ENCODE data around the gene CAV3. TPM values are rescaled to one million over a fixed set of nuclear protein-coding genes. Genes with fewer than 3 reads are reported as not detected.

CAV3 gene
- total RNA-seq, 1 donor from 2014 or later = 0.32 TPM

DNA sequence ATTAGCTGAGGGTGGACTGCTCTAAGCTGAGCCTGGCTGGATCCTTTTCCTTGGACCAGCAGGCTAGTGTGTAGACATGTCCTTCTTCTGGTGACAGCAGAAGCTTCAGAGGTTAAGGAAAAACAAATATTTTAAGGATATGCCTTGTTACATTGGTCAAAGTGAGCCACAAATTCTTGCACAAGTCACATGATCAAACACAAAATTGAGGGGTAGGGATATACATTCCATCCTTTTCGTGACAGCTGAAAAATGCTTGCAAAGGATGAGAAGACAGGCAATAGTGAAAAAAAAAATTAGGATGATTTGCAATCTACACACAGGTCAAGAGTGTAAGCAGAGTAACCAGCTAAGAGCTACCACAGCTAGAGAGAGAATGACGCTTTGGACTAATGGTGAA lies 56.9 kb downstream of the CAV3 start:
- Histone ChIP-seq H3K36me3 (no peaks in the 10 kb centered on the region), H3K4me3 (no peak overlapping the region), H3K27me3 (no peaks in the 10 kb centered on the region), H3K4me1 (no peaks in the 10 kb centered on the region), H3K9me3 (no peaks in the 10 kb centered on the region), H3K27ac (no peak overlapping the region)
- DNase-seq (no peak), ATAC-seq (no peak)
- TF ChIP-seq, protein P1, sequence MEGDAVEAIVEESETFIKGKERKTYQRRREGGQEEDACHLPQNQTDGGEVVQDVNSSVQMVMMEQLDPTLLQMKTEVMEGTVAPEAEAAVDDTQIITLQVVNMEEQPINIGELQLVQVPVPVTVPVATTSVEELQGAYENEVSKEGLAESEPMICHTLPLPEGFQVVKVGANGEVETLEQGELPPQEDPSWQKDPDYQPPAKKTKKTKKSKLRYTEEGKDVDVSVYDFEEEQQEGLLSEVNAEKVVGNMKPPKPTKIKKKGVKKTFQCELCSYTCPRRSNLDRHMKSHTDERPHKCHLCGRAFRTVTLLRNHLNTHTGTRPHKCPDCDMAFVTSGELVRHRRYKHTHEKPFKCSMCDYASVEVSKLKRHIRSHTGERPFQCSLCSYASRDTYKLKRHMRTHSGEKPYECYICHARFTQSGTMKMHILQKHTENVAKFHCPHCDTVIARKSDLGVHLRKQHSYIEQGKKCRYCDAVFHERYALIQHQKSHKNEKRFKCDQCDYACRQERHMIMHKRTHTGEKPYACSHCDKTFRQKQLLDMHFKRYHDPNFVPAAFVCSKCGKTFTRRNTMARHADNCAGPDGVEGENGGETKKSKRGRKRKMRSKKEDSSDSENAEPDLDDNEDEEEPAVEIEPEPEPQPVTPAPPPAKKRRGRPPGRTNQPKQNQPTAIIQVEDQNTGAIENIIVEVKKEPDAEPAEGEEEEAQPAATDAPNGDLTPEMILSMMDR (IDR thresholded peaks at IDR 0.05) = no peak
- intact Hi-C loops (cut with DNase I) = no loop called here

DNA sequence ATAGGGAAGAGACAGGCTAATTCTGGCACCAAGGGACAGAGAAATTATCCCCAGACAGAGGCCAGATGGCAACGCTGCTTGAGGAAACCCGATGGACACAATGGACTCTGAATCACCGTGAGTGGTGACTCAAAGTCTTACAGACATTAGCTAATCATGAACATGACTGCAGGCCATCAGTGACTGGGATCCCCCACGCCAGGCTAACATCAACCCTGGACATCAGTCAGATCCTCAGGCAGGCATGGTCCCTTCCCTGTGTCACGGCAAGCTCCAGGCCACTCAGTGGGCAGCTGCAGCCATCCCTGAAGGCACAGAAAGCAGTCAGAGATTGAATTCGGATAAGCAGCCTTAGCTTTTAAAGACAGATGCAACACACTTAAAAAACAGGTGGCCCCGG lies 59.6 kb downstream of the CAV3 start:
- no peak for DNase-seq
- H3K36me3 ChIP-seq = no peaks in the 10 kb centered on the region
- no peaks in the 10 kb centered on the region for H3K27me3 ChIP-seq
- H3K4me3 ChIP-seq = no peak overlapping the region
- ATAC-seq = no peak
- intact Hi-C loops (cut with DNase I) = no loop called here
- no peak overlapping the region for H3K27ac ChIP-seq
- TF ChIP-seq, protein P1 (IDR thresholded peaks at IDR 0.05) = no peak
- H3K9me3 ChIP-seq = no peaks in the 10 kb centered on the region
- H3K4me1 ChIP-seq = no peaks in the 10 kb centered on the region

DNA sequence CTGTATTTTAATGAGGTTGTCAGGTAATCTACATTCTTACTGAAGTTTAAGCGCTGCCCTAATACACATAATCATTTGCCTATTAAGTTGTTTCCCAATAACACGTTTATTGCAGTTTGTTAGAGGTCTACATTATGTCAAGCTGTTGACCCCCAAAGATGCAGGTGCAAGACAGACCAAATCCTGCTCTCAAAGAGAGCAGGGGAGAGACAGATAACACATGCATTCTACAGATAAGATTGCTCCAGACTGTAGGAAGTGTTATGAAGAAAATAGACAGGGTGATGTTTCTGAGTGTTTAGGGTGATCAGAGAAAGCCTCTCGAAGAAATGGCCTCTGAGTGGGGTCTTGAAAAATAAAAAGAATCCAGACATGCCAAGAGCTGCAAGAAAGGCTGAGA lies 60.6 kb downstream of the CAV3 start:
- DNase-seq = no peak
- intact Hi-C loops (cut with DNase I) = no loop called here
- Histone ChIP-seq H3K27me3 (no peaks in the 10 kb centered on the region), H3K4me3 (no peak overlapping the region), H3K4me1 (no peaks in the 10 kb centered on the region), H3K36me3 (no peaks in the 10 kb centered on the region), H3K9me3 (no peaks in the 10 kb centered on the region), H3K27ac (no peak overlapping the region)
- TF ChIP-seq, protein P1 (IDR thresholded peaks at IDR 0.05) = no peak
- ATAC-seq = no peak

Other genes starting within 250 kb of the CAV3 start
- gene LMCD1, start 232.0 kb upstream of the CAV3 start, total RNA-seq = 174 TPM
- gene SSUH2, start 89.0 kb upstream of the CAV3 start, total RNA-seq = not detected
- 0.55 TPM for gene OXTR, start 35.8 kb downstream of the CAV3 start, total RNA-seq
- 15.0 TPM for gene RAD18, start 229.7 kb downstream of the CAV3 start, total RNA-seq